GM19099 (cell line): ENCODE data around the gene FADS2.

Experiments
- POLR2A ChIP-seq: IDR thresholded peaks from 3 replicates; pipeline ENCODE4 v1.6.1; 2011; ENCODE audit warnings: low read depth; ENCODE audit not compliant: insufficient read length; ENCODE audit errors: extremely low read depth

The FADS2 gene

GRCh38 chr11:61844909-61845565 lies 16.9 kb downstream of the FADS2 start:
- TF ChIP-seq POLR2A, result no peak

- no peak for TF ChIP-seq POLR2A
Measured at GRCh38 chr11:61846362-61847020, 18.4 kb downstream of the FADS2 start.

- TF ChIP-seq POLR2A, result no peak
Measured at GRCh38 chr11:61847914-61848581, 19.9 kb downstream of the FADS2 start.

GRCh38 chr11:61848631-61849030 lies 20.5 kb downstream of the FADS2 start:
- no peak for TF ChIP-seq POLR2A

- no peak for TF ChIP-seq POLR2A
Measured at GRCh38 chr11:61850687-61851086, 22.6 kb downstream of the FADS2 start.

- TF ChIP-seq POLR2A, result no peak
Measured at GRCh38 chr11:61851113-61851899, 23.2 kb downstream of the FADS2 start.

- no peak for TF ChIP-seq POLR2A
Measured at GRCh38 chr11:61851900-61852295, 23.8 kb downstream of the FADS2 start.

- TF ChIP-seq POLR2A, result no peak
Measured at GRCh38 chr11:61853698-61854169, 25.6 kb downstream of the FADS2 start.

GRCh38 chr11:61854206-61854895 lies 26.3 kb downstream of the FADS2 start:
- no peak for TF ChIP-seq POLR2A

- TF ChIP-seq POLR2A, result no peak
Measured at GRCh38 chr11:61854966-61855714, 27.0 kb downstream of the FADS2 start.

- TF ChIP-seq POLR2A, result no peak
Measured at GRCh38 chr11:61855939-61856680, 28.0 kb downstream of the FADS2 start.

GRCh38 chr11:61860054-61860903 lies 32.2 kb downstream of the FADS2 start:
- TF ChIP-seq POLR2A, result no peak
